Fibroblast of lung (primary cell): Measurements from ENCODE around the gene CCDC18.

ENCODE experiments used
- EZH2 ChIP-seq: IDR thresholded peaks from 2 replicates; pipeline ENCODE4 v1.5.1; 2012; ENCODE audit warnings: low read length, control low read depth, mild to moderate bottlenecking; ENCODE audit errors: missing control alignments
- TF ChIP-seq, protein P1 (sequence below), 2 donors: IDR thresholded peaks in 1 of 2; conservative IDR thresholded peaks in 1 of 2; 1 replicate in 1 of 2; 2 replicates in 1 of 2; pipeline ENCODE4 v1.5.1; 2011 to 2012; ENCODE audit warnings: low read length in 2 of 2, control low read depth in 1 of 2, inconsistent platforms in 1 of 2, low read depth in 1 of 2, mild to moderate bottlenecking in 1 of 2

- TF ChIP-seq, protein P1, sequence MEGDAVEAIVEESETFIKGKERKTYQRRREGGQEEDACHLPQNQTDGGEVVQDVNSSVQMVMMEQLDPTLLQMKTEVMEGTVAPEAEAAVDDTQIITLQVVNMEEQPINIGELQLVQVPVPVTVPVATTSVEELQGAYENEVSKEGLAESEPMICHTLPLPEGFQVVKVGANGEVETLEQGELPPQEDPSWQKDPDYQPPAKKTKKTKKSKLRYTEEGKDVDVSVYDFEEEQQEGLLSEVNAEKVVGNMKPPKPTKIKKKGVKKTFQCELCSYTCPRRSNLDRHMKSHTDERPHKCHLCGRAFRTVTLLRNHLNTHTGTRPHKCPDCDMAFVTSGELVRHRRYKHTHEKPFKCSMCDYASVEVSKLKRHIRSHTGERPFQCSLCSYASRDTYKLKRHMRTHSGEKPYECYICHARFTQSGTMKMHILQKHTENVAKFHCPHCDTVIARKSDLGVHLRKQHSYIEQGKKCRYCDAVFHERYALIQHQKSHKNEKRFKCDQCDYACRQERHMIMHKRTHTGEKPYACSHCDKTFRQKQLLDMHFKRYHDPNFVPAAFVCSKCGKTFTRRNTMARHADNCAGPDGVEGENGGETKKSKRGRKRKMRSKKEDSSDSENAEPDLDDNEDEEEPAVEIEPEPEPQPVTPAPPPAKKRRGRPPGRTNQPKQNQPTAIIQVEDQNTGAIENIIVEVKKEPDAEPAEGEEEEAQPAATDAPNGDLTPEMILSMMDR (conservative IDR thresholded peaks at IDR 0.05 in 1 of 2, IDR thresholded peaks at IDR 0.05 in 1 of 2; ENCODE audit: low read depth in 1 of 2, low read length in 2 of 2) = no peak
- no peak for TF ChIP-seq EZH2
Observed at GRCh38 chr1:93159337-93159736, 21.2 kb upstream of the CCDC18 start.
